B cell (primary cell): ENCODE data around the gene HIRA. TPM values are rescaled to one million over a fixed set of nuclear protein-coding genes. Genes with fewer than 3 reads are reported as not detected.

Source experiments
- ATAC-seq: fragments of 200-7000 bp; cut with Tn5 transposase; one replicate; pipeline ENCODE4 v1.10.0; 2021; ENCODE audit warnings: low read depth, mild to moderate bottlenecking, moderate number of reproducible peaks, moderate library complexity
- CTCF ChIA-PET: fragments of 350-600 bp; sonication (Branson Sonifier 250); formaldehyde crosslinking; loops from one replicate; lab custom pipeline; 2021; ENCODE audit warnings: antibody characterized with exemption, inconsistent platforms; lab: Charles Lee
- POLR2A ChIA-PET: fragments of 350-600 bp; sonication (Branson Sonifier 250); formaldehyde crosslinking; loops from one replicate; lab custom pipeline; 2021; ENCODE audit warnings: antibody characterized with exemption; lab: Charles Lee
- DNase-seq: peaks from one replicate; pipeline ENCODE4 v3.0.0; 2013
- H2AFZ ChIP-seq: 2 replicates; pipeline ENCODE4 v1.6.1; 2012; ENCODE audit warnings: mild to moderate bottlenecking, low read depth, low read length; ENCODE audit not compliant: insufficient read depth, poor library complexity, severe bottlenecking
- H3K27ac ChIP-seq, 2 donors: 1 replicate in 1 of 2; 2 replicates in 1 of 2; pipeline ENCODE4 v1.5.1; 2012 to 2013; ENCODE audit warnings: low read length in 2 of 2, mild to moderate bottlenecking in 2 of 2, moderate library complexity in 1 of 2
- H3K27me3 ChIP-seq, 4 experiments: fragments of 200-600 bp in 1 of 4; sonication (generic) in 1 of 4; replicated peaks in 1 of 4; 1 replicate in 2 of 4; 2 replicates in 2 of 4; pipeline versions ENCODE4 v1.6.1 to v1.7.0; 2013 to 2016; ENCODE audit warnings: low read length in 3 of 4, mild to moderate bottlenecking in 2 of 4, mixed read lengths in 1 of 4, moderate library complexity in 1 of 4; ENCODE audit not compliant: insufficient read depth in 4 of 4, control insufficient read depth in 3 of 4; ENCODE audit errors: control extremely low read depth in 1 of 4
- H3K36me3 ChIP-seq, 2 experiments: replicated peaks in 1 of 2; 1 replicate in 1 of 2; 2 replicates in 1 of 2; pipeline versions ENCODE4 v1.6.1 to v1.7.1; 2013; ENCODE audit warnings: low read length in 1 of 2; ENCODE audit not compliant: insufficient read depth in 2 of 2, control insufficient read depth in 1 of 2; ENCODE audit errors: control extremely low read depth in 1 of 2, extremely low read depth in 1 of 2
- H3K4me1 ChIP-seq, 2 donors: fragments of 200-600 bp in 1 of 2; sonication (generic) in 1 of 2; 1 replicate in 1 of 2; 2 replicates in 1 of 2; pipeline versions ENCODE4 v1.5.1 to v1.6.1; 2013 to 2017; ENCODE audit warnings: low read length in 2 of 2; ENCODE audit not compliant: control insufficient read depth in 2 of 2, insufficient read depth in 2 of 2
- H3K4me2 ChIP-seq: replicated peaks from 2 replicates; pipeline ENCODE3; 2012; ENCODE audit warnings: mild to moderate bottlenecking, low read depth, low read length; ENCODE audit not compliant: poor library complexity, severe bottlenecking
- H3K4me3 ChIP-seq, 5 experiments: fragments of 200-600 bp in 1 of 5; sonication (generic) in 1 of 5; 1 replicate in 3 of 5; 2 replicates in 2 of 5; pipeline versions ENCODE4 v1.5.1 to v1.7.0; 2011 to 2016; ENCODE audit warnings: low read length in 4 of 5, mild to moderate bottlenecking in 4 of 5, low read depth in 2 of 5, control low read depth in 1 of 5, moderate library complexity in 1 of 5; ENCODE audit not compliant: insufficient read depth in 1 of 5; ENCODE audit errors: control extremely low read depth in 1 of 5, extremely low read depth in 1 of 5
- H3K79me2 ChIP-seq: fragments of 200-600 bp; sonication (generic); one replicate; pipeline ENCODE4 v1.6.0; 2016; ENCODE audit warnings: low read length; ENCODE audit not compliant: control insufficient read depth, insufficient read depth
- H3K9ac ChIP-seq: fragments of 200-600 bp; sonication (generic); 2 replicates; pipeline ENCODE4 v1.6.1; 2017; ENCODE audit warnings: mild to moderate bottlenecking, low read length, moderate library complexity
- H3K9me3 ChIP-seq, 3 donors: one replicate each; pipeline versions ENCODE4 v1.6.1 to v1.7.1; 2013; ENCODE audit warnings: low read length in 2 of 3; ENCODE audit not compliant: control insufficient read depth in 2 of 3, insufficient read depth in 1 of 3; ENCODE audit errors: control extremely low read depth in 1 of 3
- H4K20me1 ChIP-seq: 2 replicates; pipeline ENCODE4 v1.6.0; 2012; ENCODE audit warnings: mild to moderate bottlenecking, low read length; ENCODE audit not compliant: insufficient read depth, control insufficient read depth, poor library complexity, severe bottlenecking
- H3K27ac Mint-ChIP-seq: one replicate; pipeline ENCODE4 v1.8.0; 2021; ENCODE audit warnings: mixed read lengths
- H3K27me3 Mint-ChIP-seq: one replicate; pipeline ENCODE4 v1.8.0; 2021; ENCODE audit warnings: mixed read lengths
- H3K4me1 Mint-ChIP-seq: one replicate; pipeline ENCODE4 v1.8.0; 2021; ENCODE audit warnings: mixed read lengths
- H3K4me3 Mint-ChIP-seq: one replicate; pipeline ENCODE4 v1.8.0; 2021; ENCODE audit warnings: mixed read lengths
- H3K9me3 Mint-ChIP-seq: one replicate; pipeline ENCODE4 v1.8.0; 2022; ENCODE audit warnings: mixed read lengths; ENCODE audit not compliant: insufficient read depth
- CTCF ChIP-seq: fragments of 200-600 bp; IDR thresholded peaks from one replicate; pipeline ENCODE4 v1.8.0; 2022; ENCODE audit warnings: antibody characterized with exemption, mild to moderate bottlenecking
- EZH2 ChIP-seq: IDR thresholded peaks from 2 replicates; pipeline ENCODE4 v1.6.1; 2012; ENCODE audit warnings: borderline replicate concordance, low read depth, mild to moderate bottlenecking, moderate library complexity, low read length; ENCODE audit not compliant: insufficient read depth, poor library complexity, severe bottlenecking
- WGBS: methylation state at CpG from one replicate; pipeline ENCODE4 v1.1.5; 2013; ENCODE audit warnings: missing lambda C conversion rate; ENCODE audit not compliant: insufficient coverage; 5-methylcytosine and 5-hydroxymethylcytosine counted together
- intact Hi-C: fragments of 100-400 bp; cut with micrococcal nuclease; formaldehyde crosslinking; loops from one replicate; pipeline ENCODE4 v1.10.0; 2022
- polyA plus RNA-seq: library from polyadenylated mRNA; depleted of rRNA; stranded (reverse); fragments of >200 nt; gene quantifications from 2 replicates; pipeline ENCODE4 v1.2.3, GENCODE V29; 2012
- total RNA-seq, 2 donors: library from RNA; stranded (reverse); fragments of 120-200 nt in 1 of 2; gene quantifications; 1 replicate in 1 of 2; 2 replicates in 1 of 2; pipeline versions ENCODE4 v1.2.3 to v1.2.4, GENCODE V29; 2013 to 2022

Gene HIRA
- total and polyA plus RNA-seq, 2 donors (not counting 1 experiment from before 2014, with no cell fraction given), result 28.3 to 34.5 TPM

- no peak for TF ChIP-seq CTCF
- no peak for TF ChIP-seq EZH2
- H3K79me2 ChIP-seq, result no peaks in the 10 kb centered on the region
- peaks cover 18% of the 10 kb centered on the region for H3K27me3 Mint-ChIP-seq
- no peak overlapping the region for H3K4me2 ChIP-seq
- H3K4me3 ChIP-seq, result no peak overlapping the region
- DNase-seq (no peak), ATAC-seq (no peak)
- peak overlapping the region; percentile 4 for H3K27ac Mint-ChIP-seq
- H3K4me1 ChIP-seq, result peaks cover 15 to 17% of the 10 kb centered on the region in 2 donors
- H3K9me3 Mint-ChIP-seq, result no peaks in the 10 kb centered on the region
- H4K20me1 ChIP-seq, result no peaks in the 10 kb centered on the region
- no peaks in the 10 kb centered on the region for H3K9me3 ChIP-seq
- no peak overlapping the region for H3K9ac ChIP-seq
- intact Hi-C loops, result loop anchor here (2.0 to 5.0 kb wide), 2 partner anchors 111 to 143 kb away; partner anchors contain the start of genes HIRA, MRPL40 and SLC25A1
- no peak overlapping the region for H3K27ac ChIP-seq
- ChIA-PET POLR2A (no interaction called here), CTCF (no interaction called here)
- H3K4me1 Mint-ChIP-seq, result peaks cover 24% of the 10 kb centered on the region
- peak overlapping the region; percentile 88 for H3K4me3 Mint-ChIP-seq
- no peaks in the 10 kb centered on the region for H3K36me3 ChIP-seq
- 39% methylated on average over 4 of the region's 5 CpGs for WGBS
- H3K27me3 ChIP-seq, result peaks cover 0 to 13% (median 3%) of the 10 kb centered on the region in 4 experiments
- no peak overlapping the region for H2AFZ ChIP-seq
These were observed 141.9 kb downstream of the HIRA start for GRCh38 chr22:19289475-19290161.

GRCh38 chr22:19287889-19288288, 143.6 kb downstream of the HIRA start:
- WGBS, result 92% methylated on average over 2 of the region's 4 CpGs
- no peak overlapping the region for H3K27ac ChIP-seq
- H3K9ac ChIP-seq, result no peak overlapping the region
- no peaks in the 10 kb centered on the region for H4K20me1 ChIP-seq
- H3K79me2 ChIP-seq, result no peaks in the 10 kb centered on the region
- Mint-ChIP-seq H3K27ac (no peak overlapping the region), H3K27me3 (peaks cover 18% of the 10 kb centered on the region), H3K4me3 (no peak overlapping the region), H3K4me1 (peaks cover 23% of the 10 kb centered on the region), H3K9me3 (no peaks in the 10 kb centered on the region)
- TF ChIP-seq CTCF (no peak), EZH2 (no peak)
- intact Hi-C loops, result no loop called here
- no peaks in the 10 kb centered on the region for H3K36me3 ChIP-seq
- ChIA-PET CTCF (no interaction called here), POLR2A (no interaction called here)
- ATAC-seq, result no peak
- H3K4me2 ChIP-seq, result no peak overlapping the region
- no peak overlapping the region for H2AFZ ChIP-seq
- peaks cover 15 to 17% of the 10 kb centered on the region in 2 donors for H3K4me1 ChIP-seq
- H3K27me3 ChIP-seq, result peaks cover 0 to 13% (median 3%) of the 10 kb centered on the region in 4 experiments
- no peak overlapping the region for H3K4me3 ChIP-seq
- no peak for DNase-seq
- no peaks in the 10 kb centered on the region for H3K9me3 ChIP-seq
